Measurements from ENCODE around the gene NHS.

The NHS gene

GRCh38 chrX:17605676-17606075 lies 230.7 kb downstream of the NHS start:
- TF ChIP-seq EZH2phosphoT487 (IDR thresholded peaks at IDR 0.05; ENCODE audit: borderline replicate concordance, low read length) (no peak), CTCF (IDR thresholded peaks at IDR 0.05; ENCODE audit: low read depth, low read length, poor library complexity, severe bottlenecking) (no peak)
- no peaks in the 10 kb centered on the region for H3F3A ChIP-seq (ENCODE audit: control insufficient read depth, insufficient read depth)
- no peaks in the 10 kb centered on the region for H3K36me3 ChIP-seq (ENCODE audit: control insufficient read depth, low read length)
- no peaks in the 10 kb centered on the region for H4K20me1 ChIP-seq (ENCODE audit: control insufficient read depth, insufficient read depth, low read depth, low read length)
- H3K4me1 ChIP-seq (ENCODE audit: control insufficient read depth, low read length): no peaks in the 10 kb centered on the region
- H3K9me2 ChIP-seq (replicated peaks; ENCODE audit: control insufficient read depth, low read length): no peaks in the 10 kb centered on the region
- H3K9me3 ChIP-seq (ENCODE audit: control insufficient read depth, insufficient read depth, low read length): no peaks in the 10 kb centered on the region
- no peaks in the 10 kb centered on the region for H3K27me3 ChIP-seq (ENCODE audit: control insufficient read depth, low read length)
- H3K4me3 ChIP-seq (ENCODE audit: low read length): no peak overlapping the region
- no peak overlapping the region for H3K4me2 ChIP-seq (ENCODE audit: low read length)
- H3K79me2 ChIP-seq (ENCODE audit: control insufficient read depth, low read length): no peaks in the 10 kb centered on the region
- no peak overlapping the region for H3K27ac ChIP-seq (ENCODE audit: low read depth, low read length)

GRCh38 chrX:17606231-17606630 lies 231.2 kb downstream of the NHS start:
- Histone ChIP-seq H3K9me2 (replicated peaks; ENCODE audit: control insufficient read depth, low read length) (no peaks in the 10 kb centered on the region), H3K27me3 (ENCODE audit: control insufficient read depth, low read length) (no peaks in the 10 kb centered on the region), H4K20me1 (ENCODE audit: control insufficient read depth, insufficient read depth, low read depth, low read length) (no peaks in the 10 kb centered on the region), H3K9me3 (ENCODE audit: control insufficient read depth, insufficient read depth, low read length) (no peaks in the 10 kb centered on the region), H3K4me2 (ENCODE audit: low read length) (no peak overlapping the region), H3K27ac (ENCODE audit: low read depth, low read length) (no peak overlapping the region), H3K79me2 (ENCODE audit: control insufficient read depth, low read length) (no peaks in the 10 kb centered on the region), H3K4me3 (ENCODE audit: low read length) (no peak overlapping the region), H3K4me1 (ENCODE audit: control insufficient read depth, low read length) (no peaks in the 10 kb centered on the region), H3K36me3 (ENCODE audit: control insufficient read depth, low read length) (no peaks in the 10 kb centered on the region), H3F3A (ENCODE audit: control insufficient read depth, insufficient read depth) (no peaks in the 10 kb centered on the region)
- no peak for TF ChIP-seq EZH2phosphoT487 (IDR thresholded peaks at IDR 0.05; ENCODE audit: borderline replicate concordance, low read length)
- TF ChIP-seq CTCF (IDR thresholded peaks at IDR 0.05; ENCODE audit: low read depth, low read length, poor library complexity, severe bottlenecking): no peak

- H3K4me1 ChIP-seq (ENCODE audit: control insufficient read depth, low read length): no peaks in the 10 kb centered on the region
- no peaks in the 10 kb centered on the region for H3K36me3 ChIP-seq (ENCODE audit: control insufficient read depth, low read length)
- H3K4me3 ChIP-seq (ENCODE audit: low read length): no peak overlapping the region
- H3K9me2 ChIP-seq (replicated peaks; ENCODE audit: control insufficient read depth, low read length): no peaks in the 10 kb centered on the region
- no peaks in the 10 kb centered on the region for H3K27me3 ChIP-seq (ENCODE audit: control insufficient read depth, low read length)
- no peak overlapping the region for H3K27ac ChIP-seq (ENCODE audit: low read depth, low read length)
- no peaks in the 10 kb centered on the region for H3K79me2 ChIP-seq (ENCODE audit: control insufficient read depth, low read length)
- H3K9me3 ChIP-seq (ENCODE audit: control insufficient read depth, insufficient read depth, low read length): no peaks in the 10 kb centered on the region
- TF ChIP-seq CTCF (IDR thresholded peaks at IDR 0.05; ENCODE audit: low read depth, low read length, poor library complexity, severe bottlenecking) (no peak), EZH2phosphoT487 (IDR thresholded peaks at IDR 0.05; ENCODE audit: borderline replicate concordance, low read length) (no peak)
- H3F3A ChIP-seq (ENCODE audit: control insufficient read depth, insufficient read depth): no peaks in the 10 kb centered on the region
- H3K4me2 ChIP-seq (ENCODE audit: low read length): no peak overlapping the region
- no peaks in the 10 kb centered on the region for H4K20me1 ChIP-seq (ENCODE audit: control insufficient read depth, insufficient read depth, low read depth, low read length)
These were observed 233.9 kb downstream of the NHS start for GRCh38 chrX:17608888-17609287.

GRCh38 chrX:17610788-17611187 lies 235.8 kb downstream of the NHS start:
- no peaks in the 10 kb centered on the region for H3F3A ChIP-seq (ENCODE audit: control insufficient read depth, insufficient read depth)
- no peaks in the 10 kb centered on the region for H3K9me2 ChIP-seq (replicated peaks; ENCODE audit: control insufficient read depth, low read length)
- no peaks in the 10 kb centered on the region for H3K9me3 ChIP-seq (ENCODE audit: control insufficient read depth, insufficient read depth, low read length)
- TF ChIP-seq EZH2phosphoT487 (IDR thresholded peaks at IDR 0.05; ENCODE audit: borderline replicate concordance, low read length) (no peak), CTCF (IDR thresholded peaks at IDR 0.05; ENCODE audit: low read depth, low read length, poor library complexity, severe bottlenecking) (no peak)
- H3K27ac ChIP-seq (ENCODE audit: low read depth, low read length): no peak overlapping the region
- no peak overlapping the region for H3K4me3 ChIP-seq (ENCODE audit: low read length)
- no peaks in the 10 kb centered on the region for H3K36me3 ChIP-seq (ENCODE audit: control insufficient read depth, low read length)
- H4K20me1 ChIP-seq (ENCODE audit: control insufficient read depth, insufficient read depth, low read depth, low read length): no peaks in the 10 kb centered on the region
- H3K79me2 ChIP-seq (ENCODE audit: control insufficient read depth, low read length): no peaks in the 10 kb centered on the region
- no peaks in the 10 kb centered on the region for H3K27me3 ChIP-seq (ENCODE audit: control insufficient read depth, low read length)
- no peak overlapping the region for H3K4me2 ChIP-seq (ENCODE audit: low read length)
- no peaks in the 10 kb centered on the region for H3K4me1 ChIP-seq (ENCODE audit: control insufficient read depth, low read length)

Measured in DOHH2 (cell line).